ENCODE results near the gene SFXN4.
"Not testable (repeated sequence)": the region's sequence is repeated elsewhere in the genome, so short reads cannot be mapped to it uniquely, and the experiment has no call there.

SFXN4 gene

GRCh38 chr10:119190954-119191785, 25.7 kb upstream of the SFXN4 start:
- DNase-seq (ENCODE audit: low read depth): no peak

- DNase-seq (ENCODE audit: low read depth): no peak
These were observed 24.8 kb upstream of the SFXN4 start for GRCh38 chr10:119190353-119190752.

GRCh38 chr10:119189811-119190282, 24.3 kb upstream of the SFXN4 start:
- DNase-seq (ENCODE audit: low read depth): no peak

GRCh38 chr10:119183664-119184412, 18.3 kb upstream of the SFXN4 start:
- no peak for DNase-seq (ENCODE audit: low read depth)

GRCh38 chr10:119180850-119181400, 15.4 kb upstream of the SFXN4 start:
- not testable (repeated sequence) for DNase-seq (ENCODE audit: low read depth)

GRCh38 chr10:119178372-119179119, 13.0 kb upstream of the SFXN4 start, which contains the start of gene PRDX3:
Gene PRDX3 (minus strand): TSS chr10:119178812. CDS start chr10:119178790, 22 bp downstream.
- DNase-seq (ENCODE audit: low read depth): peak; percentile 79

- DNase-seq (ENCODE audit: low read depth): no peak
These were observed 12.3 kb upstream of the SFXN4 start for GRCh38 chr10:119177708-119178371.

- DNase-seq (ENCODE audit: low read depth): no peak
These were observed 10.7 kb upstream of the SFXN4 start for GRCh38 chr10:119176166-119176565.

GRCh38 chr10:119174109-119174508, 8.6 kb upstream of the SFXN4 start:
- no peak for DNase-seq (ENCODE audit: low read depth)

- no peak for DNase-seq (ENCODE audit: low read depth)
These were observed 1.5 kb upstream of the SFXN4 start for GRCh38 chr10:119167041-119167440.

GRCh38 chr10:119166564-119166963, 1.1 kb upstream of the SFXN4 start:
- no peak for DNase-seq (ENCODE audit: low read depth)

GRCh38 chr10:119166118-119166500, 595 bp upstream of the SFXN4 start:
- DNase-seq (ENCODE audit: low read depth): no peak

GRCh38 chr10:119162452-119163092, 2.9 kb downstream of the SFXN4 start:
- DNase-seq (ENCODE audit: low read depth): no peak

GRCh38 chr10:119161680-119162451, 3.6 kb downstream of the SFXN4 start:
- no peak for DNase-seq (ENCODE audit: low read depth)

- DNase-seq (ENCODE audit: low read depth): no peak
These were observed 6.2 kb downstream of the SFXN4 start for GRCh38 chr10:119159332-119159731.

- DNase-seq (ENCODE audit: low read depth): no peak
These were observed 11.9 kb downstream of the SFXN4 start for GRCh38 chr10:119153661-119154060.

- no peak for DNase-seq (ENCODE audit: low read depth)
These were observed 12.5 kb downstream of the SFXN4 start for GRCh38 chr10:119153041-119153440.

- not testable (repeated sequence) for DNase-seq (ENCODE audit: low read depth)
These were observed 13.9 kb downstream of the SFXN4 start for GRCh38 chr10:119151601-119152000.

GRCh38 chr10:119149729-119150128, 15.8 kb downstream of the SFXN4 start:
- no peak for DNase-seq (ENCODE audit: low read depth)

GRCh38 chr10:119149157-119149556, 16.4 kb downstream of the SFXN4 start:
- no peak for DNase-seq (ENCODE audit: low read depth)

All from stimulated activated CD8-positive, alpha-beta memory T cell treated with anti-CD3 and anti-CD28 coated beads, Interleukin-15, amount 100 ng/mL, for 24 hours (primary cell).